Naive thymus-derived CD4-positive, alpha-beta T cell (primary cell): ENCODE data around the gene ACER2. TPM values are rescaled to one million over a fixed set of nuclear protein-coding genes. Genes with fewer than 3 reads are reported as not detected.

ENCODE experiments used
- ATAC-seq: fragments of 150-1000 bp; cut with Tn5 transposase; 2 replicates; pipeline ENCODE4 v1.10.0; 2021; ENCODE audit warnings: mild to moderate bottlenecking, moderate library complexity
- CTCF ChIA-PET: fragments of 350-600 bp; sonication (Branson Sonifier 250); formaldehyde crosslinking; loops from one replicate; lab custom pipeline; 2021; ENCODE audit warnings: antibody characterized with exemption; lab: Charles Lee
- POLR2A ChIA-PET: fragments of 350-600 bp; sonication (Branson Sonifier 250); formaldehyde crosslinking; loops from one replicate; lab custom pipeline; 2021; ENCODE audit warnings: antibody characterized with exemption, inconsistent platforms; lab: Charles Lee
- DNase-seq, 9 donors: peaks; one replicate each; pipeline versions ENCODE4 v3.0.0 to v3.0.0-alpha.2; 2020 to 2022; ENCODE audit warnings: mixed read lengths in 1 of 9
- H3K27ac ChIP-seq: one replicate; pipeline ENCODE4 v1.7.0; 2013; ENCODE audit warnings: mild to moderate bottlenecking, low read depth, low read length, moderate library complexity
- H3K27me3 ChIP-seq, 2 donors: one replicate each; pipeline ENCODE4 v1.7.0; 2013; ENCODE audit warnings: low read length in 2 of 2, mild to moderate bottlenecking in 2 of 2, moderate library complexity in 2 of 2; ENCODE audit not compliant: control insufficient read depth in 2 of 2, insufficient read depth in 2 of 2
- H3K36me3 ChIP-seq, 3 experiments: 1 replicate in 2 of 3; 2 replicates in 1 of 3; pipeline ENCODE4 v1.7.0; 2013; ENCODE audit warnings: low read length in 3 of 3, mild to moderate bottlenecking in 3 of 3, moderate library complexity in 1 of 3; ENCODE audit not compliant: insufficient read depth in 3 of 3, control insufficient read depth in 2 of 3
- H3K4me1 ChIP-seq, 2 donors: one replicate each; pipeline ENCODE4 v1.7.0; 2013; ENCODE audit warnings: low read length in 2 of 2, mild to moderate bottlenecking in 2 of 2, moderate library complexity in 1 of 2; ENCODE audit not compliant: control insufficient read depth in 2 of 2, insufficient read depth in 2 of 2
- H3K4me3 ChIP-seq: 2 replicates; pipeline ENCODE4 v1.7.0; 2013; ENCODE audit warnings: mild to moderate bottlenecking, low read length
- H3K9me3 ChIP-seq, 3 experiments: 1 replicate in 2 of 3; 2 replicates in 1 of 3; pipeline ENCODE4 v1.7.0; 2013; ENCODE audit warnings: low read length in 3 of 3; ENCODE audit not compliant: control insufficient read depth in 2 of 3
- H3K27ac Mint-ChIP-seq, 9 donors: one replicate each; pipeline ENCODE4 v1.8.0; 2020 to 2022; ENCODE audit warnings: mixed read lengths in 9 of 9, mild to moderate bottlenecking in 8 of 9, moderate library complexity in 5 of 9, inconsistent platforms in 2 of 9
- H3K27me3 Mint-ChIP-seq, 5 donors: one replicate each; pipeline ENCODE4 v1.8.0; 2021 to 2022; ENCODE audit warnings: mixed read lengths in 5 of 5, mild to moderate bottlenecking in 1 of 5
- H3K36me3 Mint-ChIP-seq, 5 donors: one replicate each; pipeline ENCODE4 v1.8.0; 2020 to 2022; ENCODE audit warnings: mixed read lengths in 5 of 5, mild to moderate bottlenecking in 3 of 5, inconsistent platforms in 1 of 5
- H3K4me1 Mint-ChIP-seq, 7 donors: one replicate each; pipeline ENCODE4 v1.8.0; 2020 to 2022; ENCODE audit warnings: mixed read lengths in 7 of 7, mild to moderate bottlenecking in 3 of 7, inconsistent platforms in 1 of 7
- H3K4me3 Mint-ChIP-seq, 10 donors: one replicate each; pipeline ENCODE4 v1.8.0; 2020 to 2022; ENCODE audit warnings: mild to moderate bottlenecking in 10 of 10, mixed read lengths in 10 of 10, moderate library complexity in 6 of 10, inconsistent platforms in 2 of 10
- H3K9me3 Mint-ChIP-seq, 11 donors: one replicate each; pipeline ENCODE4 v1.8.0; 2020 to 2022; ENCODE audit warnings: mixed read lengths in 11 of 11, mild to moderate bottlenecking in 4 of 11, inconsistent platforms in 1 of 11, moderate library complexity in 1 of 11
- intact Hi-C, 2 donors: fragments of 100-400 bp; cut with micrococcal nuclease; formaldehyde crosslinking; loops; one replicate each; pipeline ENCODE4 v1.15.1; 2023
- polyA plus RNA-seq, 2 donors: library from polyadenylated mRNA; unstranded; fragments of 300-500 nt; fragmentation: Illumina TruSeq; gene quantifications; one replicate each; pipeline ENCODE4 v1.2.3, GENCODE V29; 2021
- total RNA-seq, 6 experiments: library from RNA in 5 of 6; stranded (reverse) in 5 of 6; gene quantifications; 1 replicate in 5 of 6; 2 replicates in 1 of 6; pipeline ENCODE4 v1.2.3 and lab custom pipeline; 2021 to 2026

The ACER2 gene
- total and polyA plus RNA-seq, 7 experiments from 2014 or later: 0.31 to 5.7 (median 2.5) TPM

GRCh38 chr9:19488721-19489120 lies 79.9 kb downstream of the ACER2 start:
- Mint-ChIP-seq H3K27me3 (peaks cover under 1 to 16% (median 4%) of the 10 kb centered on the region in 5 donors), H3K9me3 (no peaks in the 10 kb centered on the region), H3K4me3 (no peak overlapping the region), H3K4me1 (peaks cover 0 to 10% (median 7%) of the 10 kb centered on the region in 7 donors), H3K36me3 (no peaks in the 10 kb centered on the region), H3K27ac (no peak overlapping the region)
- POLR2A ChIA-PET: no interaction called here
- intact Hi-C loops: no loop called here
- Histone ChIP-seq H3K4me1 (no peaks in the 10 kb centered on the region), H3K27ac (no peak overlapping the region), H3K4me3 (no peak overlapping the region), H3K27me3 (peaks cover 0 to 4% of the 10 kb centered on the region in 2 donors), H3K36me3 (no peaks in the 10 kb centered on the region), H3K9me3 (no peaks in the 10 kb centered on the region)
- CTCF ChIA-PET: interaction anchor here (1.2 kb wide), 1 partner anchor 24 kb away, joined by 4 read pairs; no protein-coding TSS in a partner anchor
- DNase-seq (no peak), ATAC-seq (no peak)

GRCh38 chr9:19490269-19490668 lies 81.5 kb downstream of the ACER2 start:
- no peak overlapping the region for H3K4me3 Mint-ChIP-seq
- Histone ChIP-seq H3K4me1 (no peaks in the 10 kb centered on the region), H3K9me3 (no peaks in the 10 kb centered on the region), H3K27ac (no peak overlapping the region), H3K4me3 (no peak overlapping the region), H3K36me3 (no peaks in the 10 kb centered on the region), H3K27me3 (peaks cover 0 to 4% of the 10 kb centered on the region in 2 donors)
- DNase-seq (no peak), ATAC-seq (no peak)
- ChIA-PET POLR2A (no interaction called here), CTCF (no interaction called here)
- intact Hi-C loops: loop anchor here (5.0 to 10.0 kb wide), 4 partner anchors 435 to 1622 kb away; no protein-coding TSS in a partner anchor
- H3K27ac Mint-ChIP-seq: no peak overlapping the region
- peaks cover 0 to 14% (median 11%) of the 10 kb centered on the region in 7 donors for H3K4me1 Mint-ChIP-seq
- H3K36me3 Mint-ChIP-seq: no peaks in the 10 kb centered on the region
- H3K9me3 Mint-ChIP-seq: no peaks in the 10 kb centered on the region
- peaks cover 0 to 21% (median 9%) of the 10 kb centered on the region in 5 donors for H3K27me3 Mint-ChIP-seq

- H3K9me3 Mint-ChIP-seq: no peaks in the 10 kb centered on the region
- Histone ChIP-seq H3K27ac (no peak overlapping the region), H3K36me3 (no peaks in the 10 kb centered on the region), H3K4me1 (no peaks in the 10 kb centered on the region), H3K27me3 (peaks cover 0 to 4% of the 10 kb centered on the region in 2 donors), H3K4me3 (no peak overlapping the region), H3K9me3 (no peaks in the 10 kb centered on the region)
- peaks cover 0 to 21% (median 9%) of the 10 kb centered on the region in 5 donors for H3K27me3 Mint-ChIP-seq
- intact Hi-C loops: loop anchor here (5.0 to 10.0 kb wide), 4 partner anchors 434 to 1621 kb away; no protein-coding TSS in a partner anchor
- peaks cover 0 to 14% (median 11%) of the 10 kb centered on the region in 7 donors for H3K4me1 Mint-ChIP-seq
- CTCF ChIA-PET: no interaction called here
- ATAC-seq: no peak
- no peak overlapping the region for H3K4me3 Mint-ChIP-seq
- H3K36me3 Mint-ChIP-seq: no peaks in the 10 kb centered on the region
- H3K27ac Mint-ChIP-seq: no peak overlapping the region
- POLR2A ChIA-PET: no interaction called here
- no peak for DNase-seq
These were observed 82.0 kb downstream of the ACER2 start for GRCh38 chr9:19490828-19491227.

- H3K4me3 Mint-ChIP-seq: peak overlapping the region in 4 of 10 donors; percentile 34 to 48 (median 46)
- H3K36me3 ChIP-seq: no peaks in the 10 kb centered on the region
- H3K27me3 ChIP-seq: peaks cover 0 to 4% of the 10 kb centered on the region in 2 donors
- no peak overlapping the region for H3K27ac Mint-ChIP-seq
- no peaks in the 10 kb centered on the region for H3K36me3 Mint-ChIP-seq
- H3K4me3 ChIP-seq: no peak overlapping the region
- ChIA-PET CTCF (interaction anchor here (0.7 kb wide), 1 partner anchor 1447 kb away, joined by 3 read pairs; no protein-coding TSS in a partner anchor), POLR2A (no interaction called here)
- intact Hi-C loops: loop anchor here (1.0 to 10.0 kb wide), 6 partner anchors 432 to 1620 kb away; no protein-coding TSS in a partner anchor
- no peak for ATAC-seq
- no peak overlapping the region for H3K27ac ChIP-seq
- H3K4me1 Mint-ChIP-seq: peaks cover 0 to 14% (median 11%) of the 10 kb centered on the region in 7 donors
- peaks cover 0 to 21% (median 10%) of the 10 kb centered on the region in 5 donors for H3K27me3 Mint-ChIP-seq
- DNase-seq: no peak
- no peaks in the 10 kb centered on the region for H3K9me3 Mint-ChIP-seq
- no peaks in the 10 kb centered on the region for H3K9me3 ChIP-seq
- no peaks in the 10 kb centered on the region for H3K4me1 ChIP-seq
These were observed 84.0 kb downstream of the ACER2 start for GRCh38 chr9:19492775-19493173.

GRCh38 chr9:19493174-19493811 lies 84.5 kb downstream of the ACER2 start:
- Mint-ChIP-seq H3K4me3 (peak overlapping the region in 9 of 10 donors; percentile 8 to 54 (median 34)), H3K9me3 (no peaks in the 10 kb centered on the region), H3K27me3 (peaks cover 0 to 21% (median 10%) of the 10 kb centered on the region in 5 donors), H3K36me3 (no peaks in the 10 kb centered on the region), H3K27ac (no peak overlapping the region), H3K4me1 (peaks cover 0 to 14% (median 11%) of the 10 kb centered on the region in 7 donors)
- peak overlapping the region; percentile 26 for H3K4me3 ChIP-seq
- H3K4me1 ChIP-seq: no peaks in the 10 kb centered on the region
- H3K27ac ChIP-seq: no peak overlapping the region
- peak; percentile 77 for ATAC-seq
- intact Hi-C loops: loop anchor here (1.0 to 10.0 kb wide), 6 partner anchors 432 to 1619 kb away; no protein-coding TSS in a partner anchor
- peaks cover 0 to 4% of the 10 kb centered on the region in 2 donors for H3K27me3 ChIP-seq
- H3K36me3 ChIP-seq: no peaks in the 10 kb centered on the region
- no peaks in the 10 kb centered on the region for H3K9me3 ChIP-seq
- ChIA-PET POLR2A (no interaction called here), CTCF (no interaction called here)
- peak in 7 of 9 donors; percentile 10 to 51 (median 36) for DNase-seq

- H3K27ac ChIP-seq: no peak overlapping the region
- Mint-ChIP-seq H3K36me3 (no peaks in the 10 kb centered on the region), H3K4me1 (peaks cover 0 to 14% (median 11%) of the 10 kb centered on the region in 7 donors), H3K27ac (no peak overlapping the region), H3K4me3 (peak overlapping the region in 4 of 10 donors; percentile 5 to 54 (median 46)), H3K9me3 (no peaks in the 10 kb centered on the region), H3K27me3 (peaks cover 0 to 21% (median 10%) of the 10 kb centered on the region in 5 donors)
- POLR2A ChIA-PET: no interaction called here
- H3K36me3 ChIP-seq: no peaks in the 10 kb centered on the region
- CTCF ChIA-PET: no interaction called here
- no peak for ATAC-seq
- H3K9me3 ChIP-seq: no peaks in the 10 kb centered on the region
- DNase-seq: no peak
- no peaks in the 10 kb centered on the region for H3K4me1 ChIP-seq
- H3K27me3 ChIP-seq: peaks cover 0 to 4% of the 10 kb centered on the region in 2 donors
- H3K4me3 ChIP-seq: no peak overlapping the region
- intact Hi-C loops: loop anchor here (1.0 to 10.0 kb wide), 6 partner anchors 431 to 1618 kb away; no protein-coding TSS in a partner anchor
These were observed 85.1 kb downstream of the ACER2 start for GRCh38 chr9:19493876-19494275.
